K562 (cell line): Measurements from ENCODE around the gene SOX8.

Experiments used
- CTCF ChIP-seq, 3 experiments: IDR thresholded peaks in 2 of 3; conservative IDR thresholded peaks in 1 of 3; 2 replicates each; pipeline ENCODE4 v1.5.1; 2011 to 2012; ENCODE audit warnings: low read length in 3 of 3, mild to moderate bottlenecking in 3 of 3, control low read depth in 2 of 3, improper control_type of control experiment in 1 of 3, inconsistent platforms in 1 of 3, low read depth in 1 of 3, mixed read lengths in 1 of 3, moderate library complexity in 1 of 3; ENCODE audit not compliant: insufficient read depth in 2 of 3
- EP300 ChIP-seq: IDR thresholded peaks from 2 replicates; pipeline ENCODE4 v1.6.1; 2012; ENCODE audit warnings: low read length, improper control_type of control experiment
- GABPB2 ChIP-seq: fragments of 250-450 bp; sonication (Bioruptor Pico); conservative IDR thresholded peaks from 2 replicates; pipeline ENCODE4 v1.5.1; 2021; ENCODE audit warnings: mild to moderate bottlenecking
- RBM14 ChIP-seq: fragments of 200-400 bp; formaldehyde crosslinking; IDR thresholded peaks from 2 replicates; pipeline ENCODE4 v1.6.1; 2018; ENCODE audit warnings: low read depth, mild to moderate bottlenecking, low read length, moderate library complexity, borderline replicate concordance; ENCODE audit not compliant: insufficient read depth
- ZNF311 ChIP-seq: fragments of 250-450 bp; sonication (Bioruptor Pico); IDR thresholded peaks from 2 replicates; pipeline ENCODE4 v1.4.0; 2020; ENCODE audit warnings: mild to moderate bottlenecking, moderate library complexity
- TF ChIP-seq, protein P1 (sequence below): fragments of 200-800 bp; sonication (Bioruptor generic); IDR thresholded peaks from 2 replicates; pipeline ENCODE4 v1.6.1; 2017; ENCODE audit warnings: missing genetic modification characterization, missing compliant biosample characterization
- TF ChIP-seq, protein P2 (sequence below): IDR thresholded peaks from 3 replicates; pipeline ENCODE4 v1.6.1; 2011; ENCODE audit warnings: borderline replicate concordance, mild to moderate bottlenecking; ENCODE audit not compliant: insufficient read length, insufficient read depth

GRCh38 chr16:1036166-1036565 lies 54.6 kb downstream of the SOX8 start:
- TF ChIP-seq GABPB2 (no peak), ZNF311 (CRISPR knock-in tag) (no peak), CTCF (IDR thresholded peaks at IDR 0.05 in 2 of 3, conservative IDR thresholded peaks at IDR 0.05 in 1 of 3; ENCODE audit: insufficient read depth in 2 of 3, low read depth in 1 of 3, low read length in 3 of 3) (no peak), EP300 (no peak), RBM14 (no peak)
- TF ChIP-seq, protein P1, sequence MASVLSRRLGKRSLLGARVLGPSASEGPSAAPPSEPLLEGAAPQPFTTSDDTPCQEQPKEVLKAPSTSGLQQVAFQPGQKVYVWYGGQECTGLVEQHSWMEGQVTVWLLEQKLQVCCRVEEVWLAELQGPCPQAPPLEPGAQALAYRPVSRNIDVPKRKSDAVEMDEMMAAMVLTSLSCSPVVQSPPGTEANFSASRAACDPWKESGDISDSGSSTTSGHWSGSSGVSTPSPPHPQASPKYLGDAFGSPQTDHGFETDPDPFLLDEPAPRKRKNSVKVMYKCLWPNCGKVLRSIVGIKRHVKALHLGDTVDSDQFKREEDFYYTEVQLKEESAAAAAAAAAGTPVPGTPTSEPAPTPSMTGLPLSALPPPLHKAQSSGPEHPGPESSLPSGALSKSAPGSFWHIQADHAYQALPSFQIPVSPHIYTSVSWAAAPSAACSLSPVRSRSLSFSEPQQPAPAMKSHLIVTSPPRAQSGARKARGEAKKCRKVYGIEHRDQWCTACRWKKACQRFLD (CRISPR knock-in tag): no peak
- TF ChIP-seq, protein P2, sequence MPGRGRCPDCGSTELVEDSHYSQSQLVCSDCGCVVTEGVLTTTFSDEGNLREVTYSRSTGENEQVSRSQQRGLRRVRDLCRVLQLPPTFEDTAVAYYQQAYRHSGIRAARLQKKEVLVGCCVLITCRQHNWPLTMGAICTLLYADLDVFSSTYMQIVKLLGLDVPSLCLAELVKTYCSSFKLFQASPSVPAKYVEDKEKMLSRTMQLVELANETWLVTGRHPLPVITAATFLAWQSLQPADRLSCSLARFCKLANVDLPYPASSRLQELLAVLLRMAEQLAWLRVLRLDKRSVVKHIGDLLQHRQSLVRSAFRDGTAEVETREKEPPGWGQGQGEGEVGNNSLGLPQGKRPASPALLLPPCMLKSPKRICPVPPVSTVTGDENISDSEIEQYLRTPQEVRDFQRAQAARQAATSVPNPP: no peak
